ENCODE measurements around the gene IFITM1.
"Not testable (repeated sequence)": the region's sequence is repeated elsewhere in the genome, so short reads cannot be mapped to it uniquely, and the experiment has no call there.

DNA sequence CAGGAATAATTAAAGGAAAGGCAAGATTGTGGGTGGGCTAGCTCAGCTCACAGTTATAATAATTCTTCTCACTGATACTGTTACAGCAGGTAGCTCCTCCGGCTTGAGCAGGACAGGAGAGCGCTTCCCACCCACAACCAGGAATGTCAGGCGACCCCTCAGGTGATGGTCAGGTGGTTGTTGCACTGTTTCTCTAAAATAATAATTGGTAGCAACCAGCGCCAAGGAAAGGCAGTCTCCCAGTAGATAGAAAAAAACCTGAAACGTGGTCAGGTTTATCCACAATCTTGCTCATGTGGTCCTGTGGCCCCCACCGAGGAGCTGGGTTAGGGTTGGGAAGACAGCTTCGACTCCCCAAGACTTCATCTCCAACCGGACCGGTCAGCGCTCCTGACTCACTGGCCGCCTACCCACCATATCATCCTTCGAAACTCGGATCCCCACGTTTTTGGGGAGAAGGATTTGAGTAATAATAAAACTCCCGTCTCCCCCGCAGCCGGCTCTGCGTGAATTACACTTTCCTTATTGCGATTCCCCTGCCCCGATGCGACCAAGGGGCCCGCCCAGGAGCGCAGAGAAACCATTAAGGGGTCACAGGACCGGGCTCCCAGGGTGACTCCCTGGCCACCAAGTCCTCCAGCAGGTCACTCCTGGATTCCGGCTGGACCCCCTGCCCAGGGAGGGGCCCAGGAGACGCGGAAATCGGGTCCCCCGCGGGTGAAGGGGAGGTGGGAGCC is 4.0 kb downstream of the IFITM1 start:
- TF ChIP-seq POLR2A, POLR2AphosphoS5, POU2F2, TAF1 (IDR thresholded peaks at IDR 0.05; ENCODE audit: low read depth, low read length): not testable (repeated sequence)

All from GM12891 (cell line).